ENCODE measurements around the gene KATNA1. TPM values are rescaled to one million over a fixed set of nuclear protein-coding genes. Genes with fewer than 3 reads are reported as not detected.

The KATNA1 gene
- total and polyA plus RNA-seq, 8 donors = 8.1 to 29.8 (median 16.8) TPM

- H3K36me3 ChIP-seq = no peaks in the 10 kb centered on the region
- intact Hi-C loops (cut with DNase I; ENCODE audit: low total_unique reads) = no loop called here
- H3K4me1 ChIP-seq = peaks cover 6 to 27% (median 22%) of the 10 kb centered on the region in 4 donors
- H3K27ac ChIP-seq = no peak overlapping the region
- DNase-seq = no peak
- WGBS, 5 donors = 72 to 92% (median 86%) methylated on average over 5 of the region's 5 CpGs
- H3K27me3 ChIP-seq = no peaks in the 10 kb centered on the region
- no peaks in the 10 kb centered on the region for H3K9me3 ChIP-seq
- TF ChIP-seq POLR2AphosphoS5 (IDR thresholded peaks at IDR 0.05) (no peak), POLR2A (IDR thresholded peaks at IDR 0.05) (no peak), EP300 (IDR thresholded peaks at IDR 0.05) (no peak)
- TF ChIP-seq, protein P1, sequence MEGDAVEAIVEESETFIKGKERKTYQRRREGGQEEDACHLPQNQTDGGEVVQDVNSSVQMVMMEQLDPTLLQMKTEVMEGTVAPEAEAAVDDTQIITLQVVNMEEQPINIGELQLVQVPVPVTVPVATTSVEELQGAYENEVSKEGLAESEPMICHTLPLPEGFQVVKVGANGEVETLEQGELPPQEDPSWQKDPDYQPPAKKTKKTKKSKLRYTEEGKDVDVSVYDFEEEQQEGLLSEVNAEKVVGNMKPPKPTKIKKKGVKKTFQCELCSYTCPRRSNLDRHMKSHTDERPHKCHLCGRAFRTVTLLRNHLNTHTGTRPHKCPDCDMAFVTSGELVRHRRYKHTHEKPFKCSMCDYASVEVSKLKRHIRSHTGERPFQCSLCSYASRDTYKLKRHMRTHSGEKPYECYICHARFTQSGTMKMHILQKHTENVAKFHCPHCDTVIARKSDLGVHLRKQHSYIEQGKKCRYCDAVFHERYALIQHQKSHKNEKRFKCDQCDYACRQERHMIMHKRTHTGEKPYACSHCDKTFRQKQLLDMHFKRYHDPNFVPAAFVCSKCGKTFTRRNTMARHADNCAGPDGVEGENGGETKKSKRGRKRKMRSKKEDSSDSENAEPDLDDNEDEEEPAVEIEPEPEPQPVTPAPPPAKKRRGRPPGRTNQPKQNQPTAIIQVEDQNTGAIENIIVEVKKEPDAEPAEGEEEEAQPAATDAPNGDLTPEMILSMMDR (IDR thresholded peaks at IDR 0.05) = no peak
- no peak overlapping the region for H3K4me3 ChIP-seq
Measured at GRCh38 chr6:149563203-149563927, 85.1 kb downstream of the KATNA1 start.

- Histone ChIP-seq H3K4me1 (peaks cover 0 to 14% (median 9%) of the 10 kb centered on the region in 4 donors), H3K9me3 (no peaks in the 10 kb centered on the region), H3K27ac (no peak overlapping the region), H3K27me3 (no peaks in the 10 kb centered on the region), H3K4me3 (no peak overlapping the region), H3K36me3 (no peaks in the 10 kb centered on the region)
- intact Hi-C loops (cut with DNase I; ENCODE audit: low total_unique reads) = no loop called here
- TF ChIP-seq POLR2A (IDR thresholded peaks at IDR 0.05) (no peak), EP300 (IDR thresholded peaks at IDR 0.05) (no peak), POLR2AphosphoS5 (IDR thresholded peaks at IDR 0.05) (no peak)
- TF ChIP-seq, protein P1 (IDR thresholded peaks at IDR 0.05) = peak in 4 of 7 experiments; percentile 14 to 37 (median 31)
- 52 to 67% (median 61%) methylated on average over 3 of the region's 3 CpGs for WGBS, 5 donors
- DNase-seq = peak in 1 of 2 donors; percentile 30
Measured at GRCh38 chr6:149560736-149561135, 87.8 kb downstream of the KATNA1 start.

DNA sequence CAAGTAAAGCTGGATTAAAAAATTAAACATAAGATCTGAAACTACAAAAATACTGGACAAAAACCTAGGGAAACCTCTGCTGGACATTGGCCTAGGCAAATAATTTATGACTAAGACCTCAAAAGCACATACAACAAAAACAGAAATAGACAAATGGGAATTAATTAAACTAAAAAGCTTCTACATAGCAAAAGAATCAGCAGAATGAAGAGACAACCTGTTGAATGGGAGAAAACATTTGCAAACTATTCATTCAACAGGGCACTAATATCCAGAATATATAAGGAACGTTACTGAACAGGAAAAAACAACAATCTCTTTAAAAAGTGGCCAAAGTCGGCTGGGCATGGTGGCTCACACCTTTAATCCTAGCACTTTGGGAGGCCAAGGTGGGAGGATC is 89.1 kb downstream of the KATNA1 start:
- DNase-seq = no peak

DNA sequence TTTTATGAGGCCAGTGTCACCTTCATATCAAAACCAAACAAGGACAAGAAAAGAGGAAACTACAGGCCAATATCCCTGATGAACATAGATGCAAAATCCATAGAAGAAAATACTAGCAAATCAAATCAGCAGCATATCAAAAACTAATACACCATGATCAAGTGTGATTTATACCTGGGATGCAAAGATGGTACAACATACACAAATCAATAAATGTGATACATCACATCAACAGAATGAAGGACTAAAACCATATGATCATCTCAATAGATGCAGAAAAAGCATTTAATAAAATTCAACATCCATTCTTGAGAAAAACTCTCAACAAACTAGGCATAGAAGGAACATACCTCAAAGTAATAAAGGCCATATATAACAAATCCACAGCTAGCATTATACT is 90.5 kb downstream of the KATNA1 start:
- TF ChIP-seq EP300 (IDR thresholded peaks at IDR 0.05) = no peak
- TF ChIP-seq, protein P1 (IDR thresholded peaks at IDR 0.05) = no peak
- TF ChIP-seq POLR2A (IDR thresholded peaks at IDR 0.05) = no peak
- no peak for TF ChIP-seq POLR2AphosphoS5 (IDR thresholded peaks at IDR 0.05)
- Histone ChIP-seq H3K4me3 (no peak overlapping the region), H3K9me3 (no peaks in the 10 kb centered on the region), H3K27me3 (peaks cover 0 to 19% (median 3%) of the 10 kb centered on the region in 3 donors), H3K27ac (no peak overlapping the region), H3K4me1 (no peaks in the 10 kb centered on the region), H3K36me3 (no peaks in the 10 kb centered on the region)
- no peak for DNase-seq
- intact Hi-C loops (cut with DNase I; ENCODE audit: low total_unique reads) = no loop called here

More for the DNA sequence above, 89.1 kb downstream of the KATNA1 start:
- H3K9me3 ChIP-seq = no peaks in the 10 kb centered on the region
- H3K27me3 ChIP-seq = peaks cover 0 to 10% (median 0%) of the 10 kb centered on the region in 3 donors
- H3K27ac ChIP-seq = no peak overlapping the region
- H3K4me3 ChIP-seq = no peak overlapping the region
- intact Hi-C loops (cut with DNase I; ENCODE audit: low total_unique reads) = no loop called here
- TF ChIP-seq POLR2A (IDR thresholded peaks at IDR 0.05) (no peak), POLR2AphosphoS5 (IDR thresholded peaks at IDR 0.05) (no peak), EP300 (IDR thresholded peaks at IDR 0.05) (no peak)
- TF ChIP-seq, protein P1 (IDR thresholded peaks at IDR 0.05) = no peak
- H3K4me1 ChIP-seq = peaks cover 0 to 5% (median 0%) of the 10 kb centered on the region in 4 donors
- 54 to 81% (median 60%) methylated on average over 2 of the region's 2 CpGs for WGBS, 5 donors
- H3K36me3 ChIP-seq = no peaks in the 10 kb centered on the region
